MCF 10A (cell line): ENCODE results near the gene NCBP3. TPM values are rescaled to one million over a fixed set of nuclear protein-coding genes. Genes with fewer than 3 reads are reported as not detected.

Experiments
- BruUV-seq: library from RNA; stranded (reverse); fragments of 400-500 nt; replicated peaks from 2 replicates; lab custom pipeline; 2021; lab: Mats Ljungman, UMichigan
- CTCF ChIA-PET: fragments of 300-600 bp; sonication (Branson Sonifier 250); formaldehyde crosslinking; extraction: SDS; loops from one replicate; lab custom pipeline; 2021; ENCODE audit warnings: antibody characterized with exemption, inconsistent platforms; lab: Yijun Ruan, JAX
- POLR2A ChIA-PET: fragments of 300-600, 350-650 bp; sonication (Branson Sonifier 250); formaldehyde crosslinking; extraction: SDS; loops from one replicate; lab custom pipeline; 2020; ENCODE audit warnings: antibody characterized with exemption, inconsistent platforms; lab: Yijun Ruan, JAX
- DNase-seq: peaks from one replicate; pipeline ENCODE4 v3.0.0-alpha.2; 2018; ENCODE audit not compliant: unreplicated experiment
- H3K27ac Mint-ChIP-seq: one replicate; pipeline ENCODE4 v1.8.0; 2022; ENCODE audit warnings: mild to moderate bottlenecking, low read depth, mixed read lengths; ENCODE audit not compliant: unreplicated experiment
- H3K27me3 Mint-ChIP-seq: one replicate; pipeline ENCODE4 v1.8.0; 2022; ENCODE audit warnings: mixed read lengths; ENCODE audit not compliant: insufficient read depth, unreplicated experiment
- H3K36me3 Mint-ChIP-seq: one replicate; pipeline ENCODE4 v1.8.0; 2022; ENCODE audit warnings: mild to moderate bottlenecking, moderate library complexity, mixed read lengths; ENCODE audit not compliant: insufficient read depth, unreplicated experiment
- H3K4me1 Mint-ChIP-seq: one replicate; pipeline ENCODE4 v1.8.0; 2022; ENCODE audit warnings: mixed read lengths; ENCODE audit not compliant: insufficient read depth, unreplicated experiment
- H3K4me3 Mint-ChIP-seq: one replicate; pipeline ENCODE4 v1.8.0; 2022; ENCODE audit warnings: mild to moderate bottlenecking, moderate library complexity, mixed read lengths; ENCODE audit not compliant: unreplicated experiment
- H3K9me3 Mint-ChIP-seq: one replicate; pipeline ENCODE4 v1.8.0; 2022; ENCODE audit warnings: mixed read lengths; ENCODE audit not compliant: unreplicated experiment
- CTCF ChIP-seq: fragments of 200-600 bp; IDR thresholded peaks from one replicate; pipeline ENCODE4 v1.8.0; 2022; ENCODE audit warnings: antibody characterized with exemption, mild to moderate bottlenecking; ENCODE audit not compliant: unreplicated experiment
- intact Hi-C: fragments of 100-400 bp; cut with micrococcal nuclease; formaldehyde crosslinking; loops from 2 replicates; pipeline ENCODE4 v1.14.1; 2022
- total RNA-seq: library from RNA; stranded (reverse); gene quantifications from 2 replicates; pipeline ENCODE4 v1.2.3, GENCODE V29; 2022

The NCBP3 gene
- total RNA-seq, 1 experiment from 2014 or later: 47.1 TPM

- DNase-seq: no peak
- Mint-ChIP-seq H3K4me3 (no peak overlapping the region), H3K36me3 (peaks cover 16% of the 10 kb centered on the region), H3K4me1 (no peaks in the 10 kb centered on the region), H3K27me3 (no peaks in the 10 kb centered on the region), H3K9me3 (no peaks in the 10 kb centered on the region), H3K27ac (no peak overlapping the region)
- ChIA-PET CTCF (interaction anchor here (0.5 to 0.6 kb wide), 2 partner anchors 18 to 26 kb away, joined by 3 to 4 read pairs; no protein-coding TSS in a partner anchor), POLR2A (no interaction called here)
- no TSS peak for BruUV-seq
- intact Hi-C loops: no loop called here
- TF ChIP-seq CTCF: no peak
Observed at GRCh38 chr17:3802461-3803307, 43.4 kb downstream of the NCBP3 start.

GRCh38 chr17:3801792-3802191, 44.3 kb downstream of the NCBP3 start:
- BruUV-seq: no TSS peak
- Mint-ChIP-seq H3K36me3 (peaks cover 14% of the 10 kb centered on the region), H3K27ac (no peak overlapping the region), H3K4me3 (no peak overlapping the region), H3K9me3 (no peaks in the 10 kb centered on the region), H3K4me1 (no peaks in the 10 kb centered on the region), H3K27me3 (no peaks in the 10 kb centered on the region)
- intact Hi-C loops: no loop called here
- no peak for TF ChIP-seq CTCF
- no peak for DNase-seq
- POLR2A ChIA-PET: no interaction called here
- CTCF ChIA-PET: interaction anchor here (0.6 to 0.9 kb wide), 2 partner anchors 25 to 1508 kb away, joined by 3 to 7 read pairs; no protein-coding TSS in a partner anchor

- Mint-ChIP-seq H3K9me3 (no peaks in the 10 kb centered on the region), H3K4me3 (no peak overlapping the region), H3K36me3 (peaks cover 10% of the 10 kb centered on the region), H3K4me1 (no peaks in the 10 kb centered on the region), H3K27me3 (no peaks in the 10 kb centered on the region), H3K27ac (no peak overlapping the region)
- no peak for TF ChIP-seq CTCF
- CTCF ChIA-PET: interaction anchor here (0.6 to 0.9 kb wide), 2 partner anchors 26 to 1508 kb away, joined by 3 to 7 read pairs; no protein-coding TSS in a partner anchor
- BruUV-seq: no TSS peak
- DNase-seq: no peak
- POLR2A ChIA-PET: no interaction called here
- intact Hi-C loops: no loop called here
Observed at GRCh38 chr17:3801347-3801746, 44.7 kb downstream of the NCBP3 start.

GRCh38 chr17:3800362-3801271, 45.4 kb downstream of the NCBP3 start, which contains the start of gene ITGAE:
ITGAE (minus strand) TSS chr17:3801188; CDS start chr17:3801144, 44 bp downstream.
- H3K9me3 Mint-ChIP-seq: no peaks in the 10 kb centered on the region
- intact Hi-C loops: no loop called here
- H3K4me3 Mint-ChIP-seq: no peak within 1 kb of the TSS
- ChIA-PET POLR2A (no interaction called here), CTCF (interaction anchor here (0.7 to 0.9 kb wide), 2 partner anchors 26 to 65 kb away, joined by 3 read pairs; no protein-coding TSS in a partner anchor)
- no peaks in the 10 kb centered on the region for H3K27me3 Mint-ChIP-seq
- peak within 1 kb of the TSS; percentile 64 for H3K27ac Mint-ChIP-seq
- peaks cover 7% of the 10 kb centered on the region for H3K36me3 Mint-ChIP-seq
- no peaks in the 10 kb centered on the region for H3K4me1 Mint-ChIP-seq
- no peak for DNase-seq
- TF ChIP-seq CTCF: no peak
- BruUV-seq: no TSS peak
